CD14-positive monocyte (primary cell): ENCODE results near the gene CTPS1. TPM values are rescaled to one million over a fixed set of nuclear protein-coding genes. Genes with fewer than 3 reads are reported as not detected.

ENCODE experiments used
- DNase-seq, 3 donors: peaks; one replicate each; pipeline ENCODE4 v3.0.0-alpha.2; 2011 to 2022
- H2AFZ ChIP-seq: 2 replicates; pipeline ENCODE4 v1.6.0; 2012; ENCODE audit warnings: mild to moderate bottlenecking, low read depth, low read length, inconsistent platforms; ENCODE audit not compliant: insufficient read depth, poor library complexity, severe bottlenecking
- H3K27ac ChIP-seq, 2 donors: 1 replicate in 1 of 2; 2 replicates in 1 of 2; pipeline ENCODE4 v1.5.1; 2012 to 2013; ENCODE audit warnings: low read length in 2 of 2, control low read depth in 1 of 2, inconsistent platforms in 1 of 2, low read depth in 1 of 2, mild to moderate bottlenecking in 1 of 2
- H3K27me3 ChIP-seq, 2 donors: one replicate each; pipeline versions ENCODE4 v1.6.0 to v1.6.1; 2011 to 2013; ENCODE audit warnings: low read length in 2 of 2; ENCODE audit not compliant: control insufficient read depth in 2 of 2, insufficient read depth in 2 of 2
- H3K36me3 ChIP-seq, 2 donors: replicated peaks in 1 of 2; 1 replicate in 1 of 2; 2 replicates in 1 of 2; pipeline versions ENCODE4 v1.5.1 to v1.6.1; 2012 to 2013; ENCODE audit warnings: low read length in 2 of 2, control low read depth in 1 of 2, inconsistent platforms in 1 of 2, mild to moderate bottlenecking in 1 of 2; ENCODE audit not compliant: insufficient read depth in 2 of 2, control insufficient read depth in 1 of 2
- H3K4me1 ChIP-seq, 2 donors: 1 replicate in 1 of 2; 2 replicates in 1 of 2; pipeline versions ENCODE4 v1.5.1 to v1.6.1; 2012 to 2013; ENCODE audit warnings: low read length in 2 of 2, control low read depth in 1 of 2, inconsistent platforms in 1 of 2, mild to moderate bottlenecking in 1 of 2, moderate library complexity in 1 of 2; ENCODE audit not compliant: insufficient read depth in 2 of 2, control insufficient read depth in 1 of 2
- H3K4me2 ChIP-seq: replicated peaks from 2 replicates; pipeline ENCODE3; 2012; ENCODE audit warnings: low read length, moderate library complexity, mild to moderate bottlenecking; ENCODE audit not compliant: poor library complexity, severe bottlenecking; ENCODE audit errors: extremely low read depth
- H3K4me3 ChIP-seq, 3 experiments: fragments of 200-600 bp in 1 of 3; sonication (generic) in 1 of 3; replicated peaks in 1 of 3; 1 replicate in 2 of 3; 2 replicates in 1 of 3; pipeline ENCODE4 v1.5.1; 2011 to 2013; ENCODE audit warnings: low read length in 3 of 3, mild to moderate bottlenecking in 3 of 3, control low read depth in 2 of 3, low read depth in 2 of 3, inconsistent platforms in 1 of 3, moderate library complexity in 1 of 3
- H3K79me2 ChIP-seq: 2 replicates; pipeline ENCODE4 v1.6.0; 2012; ENCODE audit warnings: mild to moderate bottlenecking, control low read depth, inconsistent platforms, low read length, moderate library complexity; ENCODE audit not compliant: insufficient read depth
- H3K9ac ChIP-seq: 2 replicates; pipeline ENCODE4 v1.6.0; 2017; ENCODE audit warnings: low read length, mild to moderate bottlenecking; ENCODE audit not compliant: insufficient read depth, poor library complexity, severe bottlenecking
- H3K9me3 ChIP-seq, 2 donors: replicated peaks in 1 of 2; 1 replicate in 1 of 2; 2 replicates in 1 of 2; pipeline versions ENCODE4 v1.5.1 to v1.6.1; 2012 to 2013; ENCODE audit warnings: low read length in 2 of 2, control low read depth in 1 of 2; ENCODE audit not compliant: control insufficient read depth in 1 of 2, insufficient read depth in 1 of 2
- H4K20me1 ChIP-seq: 2 replicates; pipeline ENCODE4 v1.6.0; 2012; ENCODE audit warnings: mild to moderate bottlenecking, low read length, control low read depth, moderate library complexity; ENCODE audit not compliant: insufficient read depth
- H3K27ac Mint-ChIP-seq, 7 donors: one replicate each; pipeline ENCODE4 v1.8.0; 2020; ENCODE audit warnings: mild to moderate bottlenecking in 7 of 7, mixed read lengths in 7 of 7, moderate library complexity in 6 of 7, inconsistent platforms in 2 of 7
- H3K27me3 Mint-ChIP-seq, 3 donors: one replicate each; pipeline ENCODE4 v1.8.0; 2021 to 2022; ENCODE audit warnings: low read depth in 3 of 3, mild to moderate bottlenecking in 3 of 3, mixed read lengths in 3 of 3, moderate library complexity in 3 of 3, inconsistent platforms in 1 of 3
- H3K36me3 Mint-ChIP-seq, 2 donors: one replicate each; pipeline ENCODE4 v1.8.0; 2020; ENCODE audit warnings: mixed read lengths in 2 of 2, inconsistent platforms in 1 of 2, mild to moderate bottlenecking in 1 of 2
- H3K4me1 Mint-ChIP-seq: one replicate; pipeline ENCODE4 v1.8.0; 2020; ENCODE audit warnings: mild to moderate bottlenecking, mixed read lengths
- H3K4me3 Mint-ChIP-seq, 2 donors: one replicate each; pipeline ENCODE4 v1.8.0; 2020; ENCODE audit warnings: mild to moderate bottlenecking in 2 of 2, mixed read lengths in 2 of 2, moderate library complexity in 1 of 2
- H3K9me3 Mint-ChIP-seq, 7 donors: one replicate each; pipeline ENCODE4 v1.8.0; 2020 to 2022; ENCODE audit warnings: mixed read lengths in 7 of 7, mild to moderate bottlenecking in 6 of 7, moderate library complexity in 6 of 7, inconsistent platforms in 2 of 7
- WGBS: methylation state at CpG from one replicate; pipeline ENCODE4 v1.1.5; 2013; ENCODE audit warnings: missing lambda C conversion rate; ENCODE audit not compliant: insufficient coverage; 5-methylcytosine and 5-hydroxymethylcytosine counted together
- intact Hi-C, 2 donors: fragments of 100-400 bp; cut with micrococcal nuclease; formaldehyde crosslinking; loops; one replicate each; pipeline versions ENCODE4 v1.15.0 to v1.15.1; 2023
- polyA plus RNA-seq, 3 donors: library from polyadenylated mRNA; depleted of rRNA in 1 of 3; unstranded in 2 of 3; stranded (reverse) in 1 of 3; fragments of 300-500 nt in 2 of 3; fragments of >200 nt in 1 of 3; fragmentation: Illumina TruSeq in 2 of 3; gene quantifications; 1 replicate in 2 of 3; 2 replicates in 1 of 3; pipeline ENCODE4 v1.2.3, GENCODE V29; 2012 to 2021
- TF ChIP-seq, protein P1 (sequence below): fragments of 200-600 bp; IDR thresholded peaks from one replicate; pipeline ENCODE4 v1.8.0; 2022; ENCODE audit warnings: antibody characterized with exemption, mild to moderate bottlenecking

The CTPS1 gene
- polyA plus RNA-seq, 3 donors, result 5.3 to 8.6 (median 6.0) TPM

DNA sequence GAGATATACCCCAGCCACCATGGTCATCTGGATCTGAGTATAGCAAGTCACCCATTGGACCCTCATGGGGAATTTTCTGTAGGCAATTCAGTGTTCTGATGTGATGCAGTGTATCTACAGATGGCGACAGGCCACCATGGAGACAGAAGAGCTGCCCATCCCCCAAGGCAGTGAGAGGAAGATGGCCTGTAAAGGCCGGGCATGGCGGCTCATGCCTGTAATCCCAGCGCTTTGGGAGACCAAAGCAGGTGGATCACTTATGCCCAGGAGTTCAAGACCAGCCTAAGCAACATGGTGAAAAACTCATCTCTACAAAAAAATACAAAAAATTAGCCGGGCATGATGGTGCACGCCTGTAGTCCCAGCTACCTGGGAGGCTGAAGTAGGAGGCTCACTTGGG lies 41.1 kb upstream of the CTPS1 start:
- TF ChIP-seq, protein P1, sequence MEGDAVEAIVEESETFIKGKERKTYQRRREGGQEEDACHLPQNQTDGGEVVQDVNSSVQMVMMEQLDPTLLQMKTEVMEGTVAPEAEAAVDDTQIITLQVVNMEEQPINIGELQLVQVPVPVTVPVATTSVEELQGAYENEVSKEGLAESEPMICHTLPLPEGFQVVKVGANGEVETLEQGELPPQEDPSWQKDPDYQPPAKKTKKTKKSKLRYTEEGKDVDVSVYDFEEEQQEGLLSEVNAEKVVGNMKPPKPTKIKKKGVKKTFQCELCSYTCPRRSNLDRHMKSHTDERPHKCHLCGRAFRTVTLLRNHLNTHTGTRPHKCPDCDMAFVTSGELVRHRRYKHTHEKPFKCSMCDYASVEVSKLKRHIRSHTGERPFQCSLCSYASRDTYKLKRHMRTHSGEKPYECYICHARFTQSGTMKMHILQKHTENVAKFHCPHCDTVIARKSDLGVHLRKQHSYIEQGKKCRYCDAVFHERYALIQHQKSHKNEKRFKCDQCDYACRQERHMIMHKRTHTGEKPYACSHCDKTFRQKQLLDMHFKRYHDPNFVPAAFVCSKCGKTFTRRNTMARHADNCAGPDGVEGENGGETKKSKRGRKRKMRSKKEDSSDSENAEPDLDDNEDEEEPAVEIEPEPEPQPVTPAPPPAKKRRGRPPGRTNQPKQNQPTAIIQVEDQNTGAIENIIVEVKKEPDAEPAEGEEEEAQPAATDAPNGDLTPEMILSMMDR, result no peak

GRCh38 chr1:40939320-40940059 lies 40.0 kb upstream of the CTPS1 start:
- Mint-ChIP-seq H3K4me1 (peaks cover 37% of the 10 kb centered on the region), H3K27me3 (peaks cover 0 to 3% (median 0%) of the 10 kb centered on the region in 3 donors), H3K9me3 (no peaks in the 10 kb centered on the region), H3K27ac (peak overlapping the region in 6 of 7 donors; percentile 11 to 86 (median 63)), H3K36me3 (no peaks in the 10 kb centered on the region), H3K4me3 (peak overlapping the region; percentile 20 to 80)
- DNase-seq, result peak; percentile 42 to 45 (median 43)
- intact Hi-C loops, result loop anchor here in 1 of 2 donors (5.0 kb wide), 2 partner anchors 47 to 77 kb away; partner anchors contain the start of gene CITED4
- Histone ChIP-seq H3K79me2 (no peaks in the 10 kb centered on the region), H3K27ac (no peak overlapping the region), H3K4me3 (peak overlapping the region in 1 of 3 experiments; percentile 10), H3K27me3 (no peaks in the 10 kb centered on the region), H2AFZ (peak overlapping the region; percentile 49), H3K9ac (no peak overlapping the region), H4K20me1 (no peaks in the 10 kb centered on the region), H3K4me2 (peak overlapping the region; percentile 42), H3K9me3 (no peaks in the 10 kb centered on the region), H3K4me1 (peaks cover 39 to 51% of the 10 kb centered on the region in 2 donors), H3K36me3 (no peaks in the 10 kb centered on the region)
- WGBS, result 38% methylated on average over 8 of the region's 12 CpGs
- TF ChIP-seq, protein P1, result no peak

More for the DNA sequence above, 41.1 kb upstream of the CTPS1 start:
- Histone ChIP-seq H4K20me1 (no peaks in the 10 kb centered on the region), H3K36me3 (no peaks in the 10 kb centered on the region), H3K79me2 (no peaks in the 10 kb centered on the region), H3K27me3 (no peaks in the 10 kb centered on the region), H3K27ac (no peak overlapping the region), H3K4me3 (no peak overlapping the region), H3K4me1 (peaks cover 39 to 51% of the 10 kb centered on the region in 2 donors), H3K4me2 (no peak overlapping the region), H3K9ac (no peak overlapping the region), H3K9me3 (no peaks in the 10 kb centered on the region), H2AFZ (no peak overlapping the region)
- 95% methylated on average over 6 of the region's 6 CpGs for WGBS
- no peak overlapping the region for H3K27ac Mint-ChIP-seq
- no peak for DNase-seq
- no peaks in the 10 kb centered on the region for H3K27me3 Mint-ChIP-seq
- peaks cover 37% of the 10 kb centered on the region for H3K4me1 Mint-ChIP-seq
- H3K9me3 Mint-ChIP-seq, result no peaks in the 10 kb centered on the region
- H3K4me3 Mint-ChIP-seq, result no peak overlapping the region
- intact Hi-C loops, result loop anchor here in 1 of 2 donors (5.0 kb wide), 2 partner anchors 46 to 76 kb away; partner anchors contain the start of gene CITED4
- no peaks in the 10 kb centered on the region for H3K36me3 Mint-ChIP-seq
